Retinal pigment epithelial cell (primary cell): Measurements from ENCODE around the gene PPIP5K2.

Experiments
- DNase-seq: peaks from one replicate; pipeline ENCODE4 v3.0.0-alpha.2; 2010; ENCODE audit warnings: low read depth
- H3K4me3 ChIP-seq: 2 replicates; pipeline ENCODE4 v1.5.1; 2011; ENCODE audit warnings: mild to moderate bottlenecking, low read length, control low read depth, moderate library complexity
- TF ChIP-seq, protein P1 (sequence below): conservative IDR thresholded peaks from 2 replicates; pipeline ENCODE4 v1.5.1; 2011; ENCODE audit warnings: low read depth, low read length, control low read depth, inconsistent platforms

Gene PPIP5K2

DNA sequence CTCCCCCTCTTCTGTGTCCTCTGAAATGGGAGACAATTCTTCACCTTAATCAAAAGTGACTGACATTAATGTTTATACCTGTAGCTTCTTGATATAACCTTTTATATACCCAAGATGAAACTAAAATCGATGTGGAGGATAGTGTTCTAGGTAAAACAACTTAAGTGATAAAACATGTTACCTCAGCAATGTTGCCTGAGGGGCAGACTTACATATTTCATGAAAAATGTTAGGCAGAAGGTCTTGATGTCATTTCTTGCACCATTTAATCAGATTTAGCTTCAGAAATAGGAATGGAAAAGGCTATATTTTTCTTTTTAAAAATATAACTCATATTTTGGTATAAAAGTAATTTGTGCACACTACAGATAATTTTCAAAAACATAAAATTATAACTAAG is 115.8 kb downstream of the PPIP5K2 start:
- DNase-seq: no peak
- TF ChIP-seq, protein P1, sequence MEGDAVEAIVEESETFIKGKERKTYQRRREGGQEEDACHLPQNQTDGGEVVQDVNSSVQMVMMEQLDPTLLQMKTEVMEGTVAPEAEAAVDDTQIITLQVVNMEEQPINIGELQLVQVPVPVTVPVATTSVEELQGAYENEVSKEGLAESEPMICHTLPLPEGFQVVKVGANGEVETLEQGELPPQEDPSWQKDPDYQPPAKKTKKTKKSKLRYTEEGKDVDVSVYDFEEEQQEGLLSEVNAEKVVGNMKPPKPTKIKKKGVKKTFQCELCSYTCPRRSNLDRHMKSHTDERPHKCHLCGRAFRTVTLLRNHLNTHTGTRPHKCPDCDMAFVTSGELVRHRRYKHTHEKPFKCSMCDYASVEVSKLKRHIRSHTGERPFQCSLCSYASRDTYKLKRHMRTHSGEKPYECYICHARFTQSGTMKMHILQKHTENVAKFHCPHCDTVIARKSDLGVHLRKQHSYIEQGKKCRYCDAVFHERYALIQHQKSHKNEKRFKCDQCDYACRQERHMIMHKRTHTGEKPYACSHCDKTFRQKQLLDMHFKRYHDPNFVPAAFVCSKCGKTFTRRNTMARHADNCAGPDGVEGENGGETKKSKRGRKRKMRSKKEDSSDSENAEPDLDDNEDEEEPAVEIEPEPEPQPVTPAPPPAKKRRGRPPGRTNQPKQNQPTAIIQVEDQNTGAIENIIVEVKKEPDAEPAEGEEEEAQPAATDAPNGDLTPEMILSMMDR: no peak
- H3K4me3 ChIP-seq: no peak overlapping the region

DNA sequence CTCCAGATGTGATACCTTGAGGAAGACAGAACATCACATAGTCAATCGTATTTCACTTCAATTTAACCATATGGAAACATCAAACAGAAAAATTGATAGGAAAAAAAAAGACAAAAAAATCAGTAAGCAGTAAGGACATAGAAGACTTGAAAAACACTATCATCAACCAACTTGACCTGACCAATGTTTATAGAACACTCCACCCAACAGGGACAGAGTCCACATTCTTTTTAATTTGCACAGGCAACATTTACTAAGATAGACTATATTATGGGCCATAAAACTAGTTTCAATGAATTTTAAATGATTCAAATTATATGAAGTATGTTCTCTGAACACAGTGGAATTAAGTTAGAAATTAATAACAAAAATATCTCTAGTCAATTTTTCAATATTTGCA is 117.7 kb downstream of the PPIP5K2 start:
- no peak for DNase-seq
- TF ChIP-seq, protein P1: no peak
- H3K4me3 ChIP-seq: no peak overlapping the region

DNA sequence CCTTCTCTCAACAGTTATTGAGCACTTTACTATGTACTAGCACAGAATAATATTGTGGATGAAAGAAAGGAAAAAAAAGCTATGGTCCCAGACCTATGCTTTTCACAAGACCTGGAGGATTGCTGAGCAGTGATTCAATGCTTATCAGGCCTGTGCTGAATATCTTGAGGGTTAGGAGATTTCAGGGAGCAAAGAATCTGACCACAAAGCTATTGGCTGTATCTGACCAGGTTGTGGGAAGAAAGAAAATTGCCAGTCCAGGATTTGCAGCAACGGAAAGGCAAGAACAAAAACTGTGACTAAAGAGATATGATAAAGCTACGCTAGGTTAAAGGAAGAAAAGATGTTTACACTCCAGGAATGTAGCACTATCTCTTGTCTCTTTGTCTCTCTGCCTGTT is 123.6 kb downstream of the PPIP5K2 start:
- no peak overlapping the region for H3K4me3 ChIP-seq
- DNase-seq: no peak
- TF ChIP-seq, protein P1: no peak

DNA sequence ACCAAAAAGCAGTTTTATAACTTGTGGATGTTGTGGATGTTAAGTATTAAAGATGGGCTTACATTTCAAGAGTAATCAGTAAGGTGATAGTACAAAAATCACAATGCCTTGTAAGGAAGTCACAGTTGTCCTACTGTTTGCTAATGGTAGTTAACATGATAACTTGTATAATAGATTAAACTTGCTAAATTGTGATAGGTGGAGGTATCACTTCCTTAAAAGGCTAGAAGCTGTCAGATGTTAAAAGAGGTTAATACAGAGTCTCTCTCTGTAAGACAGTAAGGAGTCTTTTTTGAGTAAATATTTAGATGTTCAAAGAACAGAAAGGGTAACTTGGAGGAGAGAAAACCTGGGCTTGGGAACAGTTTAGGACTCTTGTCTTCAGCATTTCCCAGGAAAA is 124.3 kb downstream of the PPIP5K2 start:
- no peak for DNase-seq
- no peak overlapping the region for H3K4me3 ChIP-seq
- TF ChIP-seq, protein P1: no peak

DNA sequence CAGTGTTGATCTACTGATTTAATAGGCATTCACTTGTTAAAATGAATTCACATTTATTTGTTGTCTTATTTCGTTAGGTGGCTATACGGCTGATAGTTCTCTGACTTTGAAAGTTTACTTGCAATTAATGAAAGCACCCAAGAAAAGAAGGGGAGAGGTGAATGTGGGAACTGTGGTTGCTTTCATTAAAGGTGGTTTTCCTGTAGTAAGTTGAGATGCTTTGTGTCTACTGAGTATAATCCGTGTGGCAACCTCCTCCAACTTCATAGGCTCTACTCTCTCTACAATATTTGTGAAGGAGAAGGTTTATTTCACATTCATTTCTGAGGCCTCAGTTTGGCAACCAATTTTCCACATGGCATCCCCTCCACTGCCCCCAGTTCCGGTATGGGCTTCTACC is 125.7 kb downstream of the PPIP5K2 start:
- no peak for DNase-seq
- TF ChIP-seq, protein P1: no peak
- H3K4me3 ChIP-seq: no peak overlapping the region

DNA sequence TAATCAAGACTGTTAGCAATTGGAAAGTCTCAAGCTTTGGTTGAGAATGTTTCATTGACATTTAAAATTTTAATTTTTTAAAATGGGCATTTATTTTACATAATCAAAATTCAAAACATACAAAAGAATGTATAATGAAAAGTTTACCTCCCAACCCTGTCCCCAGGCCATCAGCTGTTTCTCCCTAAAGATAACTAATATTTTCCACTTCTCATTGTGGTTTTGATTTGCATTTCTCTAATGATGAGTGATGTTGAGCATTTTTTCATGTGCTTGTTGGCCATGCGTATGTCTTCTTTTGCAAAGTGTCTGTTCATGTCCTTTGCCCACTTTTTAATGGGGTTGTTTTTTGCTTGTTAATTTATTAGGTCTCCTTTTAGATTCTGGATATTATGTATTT is 127.0 kb downstream of the PPIP5K2 start:
- TF ChIP-seq, protein P1: no peak
- no peak overlapping the region for H3K4me3 ChIP-seq
- no peak for DNase-seq

DNA sequence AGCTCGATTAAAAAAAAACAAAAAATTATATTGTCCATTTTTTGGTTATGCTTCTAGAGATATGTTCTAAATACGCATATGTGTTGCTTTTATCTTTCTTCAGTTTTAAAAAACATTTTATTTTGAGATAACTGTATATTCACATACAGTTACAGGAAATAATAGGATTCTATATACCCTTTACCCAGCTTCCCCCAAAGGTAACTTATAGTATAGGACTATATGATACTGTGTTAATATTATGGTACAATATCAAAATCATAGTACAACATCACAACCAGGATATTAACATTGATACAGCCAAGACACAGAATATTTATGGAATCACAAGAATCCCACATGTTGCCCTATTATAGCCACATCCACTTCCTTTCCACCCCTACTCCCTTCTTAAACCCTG is 129.0 kb downstream of the PPIP5K2 start:
- TF ChIP-seq, protein P1: no peak
- DNase-seq: no peak
- no peak overlapping the region for H3K4me3 ChIP-seq
